ENCODE data around the gene RPS27.

DNA sequence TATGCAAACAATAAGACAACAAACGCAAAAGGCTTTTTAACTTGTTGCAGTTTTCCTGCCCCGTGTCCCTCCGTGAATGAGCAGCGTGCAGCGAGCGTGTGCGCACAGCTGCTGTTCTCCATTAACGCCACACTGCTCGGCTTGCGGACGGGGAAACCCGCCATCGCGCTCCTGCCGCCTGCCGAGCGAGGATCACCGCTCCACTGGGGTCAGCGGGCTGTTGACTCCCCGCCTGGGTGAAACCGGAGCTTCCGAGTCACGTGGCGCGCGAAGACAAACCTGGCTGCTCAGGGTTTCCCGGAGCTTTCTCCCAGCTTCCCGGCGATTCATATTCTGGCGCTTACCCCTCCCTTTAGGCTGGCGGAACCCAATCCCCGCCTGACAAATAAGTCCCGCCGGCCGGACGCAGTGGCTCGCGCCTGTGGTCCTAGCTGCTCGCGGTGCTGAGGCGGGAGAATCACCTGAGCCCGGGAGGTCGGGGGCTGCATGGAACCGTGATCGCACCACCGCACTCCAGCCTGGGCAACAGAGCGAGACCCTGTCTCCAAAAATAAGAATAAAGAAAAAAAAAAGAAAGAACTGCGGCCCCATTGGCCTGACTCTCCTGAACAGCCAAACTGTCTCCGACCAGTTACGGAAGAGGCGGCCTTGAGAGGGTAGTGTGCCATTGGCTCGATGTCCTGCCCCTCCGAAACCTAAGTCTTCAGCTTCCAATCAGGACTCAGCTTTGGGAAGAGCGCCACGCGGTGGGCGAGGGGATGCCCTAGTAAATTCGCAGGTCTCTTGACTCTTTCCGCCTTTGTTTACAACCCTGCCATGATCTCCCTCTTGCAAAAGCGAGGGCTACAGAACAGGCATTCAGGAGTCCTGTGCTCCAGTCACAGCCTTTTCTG is 23.2 kb upstream of the RPS27 start, which contains the start of gene CREB3L4:
- TF ChIP-seq POLR2A (IDR thresholded peaks at IDR 0.05) = peak in 3 of 4 donors; percentile 49 to 81 (median 80)
- TF ChIP-seq, protein P1, sequence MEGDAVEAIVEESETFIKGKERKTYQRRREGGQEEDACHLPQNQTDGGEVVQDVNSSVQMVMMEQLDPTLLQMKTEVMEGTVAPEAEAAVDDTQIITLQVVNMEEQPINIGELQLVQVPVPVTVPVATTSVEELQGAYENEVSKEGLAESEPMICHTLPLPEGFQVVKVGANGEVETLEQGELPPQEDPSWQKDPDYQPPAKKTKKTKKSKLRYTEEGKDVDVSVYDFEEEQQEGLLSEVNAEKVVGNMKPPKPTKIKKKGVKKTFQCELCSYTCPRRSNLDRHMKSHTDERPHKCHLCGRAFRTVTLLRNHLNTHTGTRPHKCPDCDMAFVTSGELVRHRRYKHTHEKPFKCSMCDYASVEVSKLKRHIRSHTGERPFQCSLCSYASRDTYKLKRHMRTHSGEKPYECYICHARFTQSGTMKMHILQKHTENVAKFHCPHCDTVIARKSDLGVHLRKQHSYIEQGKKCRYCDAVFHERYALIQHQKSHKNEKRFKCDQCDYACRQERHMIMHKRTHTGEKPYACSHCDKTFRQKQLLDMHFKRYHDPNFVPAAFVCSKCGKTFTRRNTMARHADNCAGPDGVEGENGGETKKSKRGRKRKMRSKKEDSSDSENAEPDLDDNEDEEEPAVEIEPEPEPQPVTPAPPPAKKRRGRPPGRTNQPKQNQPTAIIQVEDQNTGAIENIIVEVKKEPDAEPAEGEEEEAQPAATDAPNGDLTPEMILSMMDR (IDR thresholded peaks at IDR 0.05) = peak in 4 of 6 experiments; percentile 13 to 39 (median 24)

Measured in esophagus squamous epithelium (tissue), 4 donors.